ENCODE measurements around the gene TRIOBP.

GRCh38 chr22:37777122-37777687, 80.4 kb downstream of the TRIOBP start:
- TF ChIP-seq CTCF (conservative IDR thresholded peaks at IDR 0.05; ENCODE audit: low read depth, low read length): no peak
- no peak for TF ChIP-seq EZH2 (IDR thresholded peaks at IDR 0.05; ENCODE audit: borderline replicate concordance, low read depth, low read length, poor library complexity, severe bottlenecking)
